Measurements from ENCODE around the gene SIAE.

SIAE gene

DNA sequence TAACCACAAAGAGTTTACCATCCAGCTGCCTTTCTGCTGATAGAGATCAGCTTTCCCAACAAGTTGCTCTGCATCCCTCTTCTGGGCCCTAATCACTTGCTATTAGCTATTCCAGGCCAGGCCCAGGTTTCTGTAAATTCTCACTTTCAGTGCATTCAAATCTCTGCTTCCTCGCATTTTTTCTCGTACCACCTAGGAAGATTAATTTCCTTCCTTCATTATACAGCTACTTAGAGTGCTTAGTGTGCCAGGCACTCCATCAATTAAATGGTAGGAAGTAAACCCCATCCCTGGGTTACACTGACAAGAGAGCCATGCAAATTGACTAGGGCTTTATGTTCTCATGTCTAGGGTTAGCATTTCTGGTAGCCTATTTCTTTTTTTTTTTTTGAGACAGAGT is 9.7 kb downstream of the SIAE start:
- no peak for DNase-seq (ENCODE audit: low read depth in 2 of 2)

DNA sequence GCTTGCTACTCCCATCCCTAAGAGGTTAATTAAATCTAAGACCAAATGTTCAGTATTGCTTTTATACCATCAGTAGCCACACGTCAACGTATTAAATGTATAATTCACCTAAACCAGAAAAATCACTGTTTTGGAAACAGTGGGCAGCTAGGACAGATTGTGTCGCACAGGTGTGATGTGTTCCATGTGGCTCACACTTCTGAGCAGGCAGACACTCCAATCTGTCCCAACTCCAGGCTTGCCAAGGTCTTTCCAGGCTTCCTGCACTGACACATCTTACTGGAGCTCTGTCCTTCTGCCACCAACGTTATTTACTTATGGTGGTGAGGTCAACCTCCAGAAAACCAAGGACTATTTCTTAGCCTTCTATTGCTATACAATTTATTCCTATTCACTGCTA is 11.4 kb downstream of the SIAE start:
- DNase-seq (ENCODE audit: low read depth in 2 of 2): no peak

DNA sequence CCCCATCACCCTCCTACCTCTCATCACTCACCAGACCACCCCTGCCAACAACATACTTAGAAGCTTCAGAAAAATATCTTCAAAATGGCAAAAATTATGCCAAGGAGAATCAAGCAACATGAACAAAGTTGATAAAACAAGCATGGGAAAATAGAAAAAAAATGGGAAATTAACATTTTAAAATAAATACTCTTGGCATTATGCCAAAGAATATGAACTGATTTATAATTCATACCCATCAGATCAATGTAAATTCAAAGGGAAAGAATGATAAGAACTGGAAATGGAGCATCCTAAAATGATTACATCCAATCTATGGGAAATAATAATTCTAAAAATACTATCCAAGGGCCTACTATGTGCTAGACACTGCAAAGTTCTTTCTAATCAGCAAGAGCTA is 12.0 kb downstream of the SIAE start:
- DNase-seq (ENCODE audit: low read depth in 2 of 2): no peak

DNA sequence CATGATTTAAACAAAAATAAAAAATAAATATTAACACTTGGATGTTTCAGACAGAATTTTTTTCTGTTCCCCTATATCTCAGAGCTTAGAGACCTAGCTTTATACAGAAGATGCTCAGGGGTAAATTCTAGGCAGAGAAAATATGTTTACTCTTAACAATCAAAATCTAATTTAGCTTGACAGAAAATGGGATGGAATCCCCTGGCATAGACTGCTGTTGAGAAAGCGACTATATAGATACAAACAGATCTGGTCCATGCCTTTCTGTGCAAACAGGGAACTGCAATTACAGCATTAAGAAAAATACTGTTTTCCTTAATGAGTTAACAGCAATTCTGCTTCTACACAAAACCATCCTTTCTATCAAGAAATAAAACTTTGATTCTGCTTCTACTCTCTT is 14.6 kb downstream of the SIAE start:
- DNase-seq (ENCODE audit: low read depth in 2 of 2): no peak

DNA sequence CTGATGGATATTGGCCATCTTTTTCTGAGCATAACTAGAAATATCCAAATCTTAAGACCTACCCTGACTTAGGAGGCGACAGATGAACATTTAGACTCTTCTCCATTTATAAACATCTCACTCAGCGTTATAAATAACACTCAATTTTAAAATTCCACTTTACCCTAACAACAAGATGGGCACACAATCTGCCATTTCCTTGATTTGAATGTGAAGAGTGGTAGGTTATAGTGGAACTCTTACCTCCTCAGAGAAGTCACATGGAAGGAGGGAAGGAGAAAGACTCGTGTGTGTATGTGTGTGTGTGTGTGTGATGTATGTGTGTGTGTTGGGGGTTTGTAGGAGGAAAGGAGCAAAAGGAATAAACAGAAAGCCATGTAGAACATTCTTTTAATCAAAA is 15.0 kb downstream of the SIAE start:
- DNase-seq (ENCODE audit: low read depth in 2 of 2): no peak

DNA sequence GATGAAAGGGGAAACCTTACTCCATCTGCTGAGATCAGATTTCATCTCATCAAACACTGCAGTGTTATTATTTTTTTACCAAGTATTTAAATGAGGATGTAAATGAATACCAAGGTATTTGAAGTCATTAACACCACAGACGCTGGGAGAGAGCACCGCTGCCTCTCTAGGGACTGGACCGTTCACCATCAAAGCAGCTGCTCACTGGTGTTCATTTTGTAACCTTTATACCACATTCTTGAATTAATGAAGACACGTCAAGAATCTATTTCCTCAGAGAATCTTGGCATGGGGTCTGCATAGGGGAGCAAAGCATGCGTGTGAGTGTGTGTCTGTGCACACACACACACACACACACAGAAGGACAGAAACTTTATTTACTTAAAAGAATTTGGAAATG is 15.6 kb downstream of the SIAE start:
- DNase-seq (ENCODE audit: low read depth in 2 of 2): no peak

DNA sequence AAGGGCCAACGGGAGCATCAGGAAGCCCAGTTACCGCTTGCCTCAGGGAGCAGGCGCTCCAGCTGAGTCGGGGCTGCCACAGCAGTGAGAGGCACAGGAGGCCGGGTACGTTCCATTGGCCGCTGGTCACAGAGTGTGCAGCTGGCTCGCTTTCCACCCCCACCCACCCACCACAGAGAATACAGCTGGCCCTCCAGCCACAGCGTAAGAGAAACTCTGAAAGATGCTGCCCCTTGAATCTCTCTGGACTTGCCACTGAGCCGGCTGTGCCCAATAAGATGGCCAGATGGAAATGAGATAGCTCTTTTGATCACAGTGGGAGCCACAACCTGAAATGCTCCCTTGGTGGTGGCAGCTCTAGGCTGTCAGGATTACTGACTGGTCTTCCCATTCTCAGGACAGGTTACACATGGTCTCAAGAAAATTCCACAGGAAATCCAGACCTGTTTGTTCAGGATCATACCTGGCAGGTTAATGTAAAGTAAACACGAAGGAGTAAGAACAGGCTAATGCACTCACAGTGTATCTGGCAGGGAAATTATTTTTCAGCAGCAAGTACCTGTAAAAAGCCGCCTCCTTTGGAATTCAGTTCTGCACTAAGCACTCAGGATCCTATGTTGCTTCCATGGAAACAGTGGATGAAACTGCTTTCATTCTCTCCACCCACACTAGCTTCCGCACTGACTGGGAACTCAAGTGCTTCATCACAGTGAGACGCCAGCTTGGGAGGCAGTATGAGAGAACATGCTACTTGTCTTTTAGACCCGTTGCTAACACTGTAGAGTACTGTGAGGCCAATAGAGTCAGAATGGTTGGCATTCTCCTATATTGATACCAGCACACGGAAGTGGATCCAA is 16.5 kb downstream of the SIAE start:
- DNase-seq (ENCODE audit: low read depth in 2 of 2): no peak

DNA sequence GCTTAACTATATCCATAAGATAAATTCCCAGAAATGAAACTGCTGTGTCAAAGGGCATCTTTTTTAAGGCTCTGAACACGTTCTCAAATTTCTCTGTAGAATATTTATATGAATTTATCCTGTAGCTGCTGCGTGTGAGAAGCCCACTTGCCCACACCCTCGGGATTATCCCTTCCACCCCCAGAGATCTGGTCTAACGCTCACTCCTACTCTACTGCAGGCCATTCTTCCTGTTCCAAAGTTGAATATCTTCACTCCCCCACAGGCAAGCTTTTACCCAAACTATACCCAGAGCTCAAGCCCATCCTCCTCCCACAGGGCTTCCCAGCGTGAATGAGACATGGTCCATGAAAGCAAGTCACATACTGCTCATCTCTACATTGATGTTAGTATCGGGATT is 24.9 kb downstream of the SIAE start:
- DNase-seq (ENCODE audit: low read depth in 2 of 2): no peak

DNA sequence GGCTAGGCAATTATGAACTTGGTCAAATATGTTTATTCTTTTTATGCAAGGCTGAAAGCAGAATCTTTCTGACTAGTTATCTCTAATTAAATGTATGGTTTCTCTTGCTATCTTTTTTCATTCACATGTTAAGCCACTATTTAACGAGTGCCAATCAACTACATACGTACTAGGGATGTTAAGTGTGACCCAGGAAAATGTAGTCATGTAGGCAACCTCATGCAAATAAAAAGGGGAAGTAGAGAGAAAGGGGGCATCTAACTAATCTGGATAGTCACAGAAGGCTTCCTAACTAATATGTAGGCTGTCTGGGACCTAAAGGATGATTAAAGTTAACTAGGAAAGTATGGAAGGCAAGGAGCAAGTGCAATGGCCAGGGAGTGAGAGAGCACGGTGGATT is 27.4 kb downstream of the SIAE start:
- no peak for DNase-seq (ENCODE audit: low read depth in 2 of 2)

DNA sequence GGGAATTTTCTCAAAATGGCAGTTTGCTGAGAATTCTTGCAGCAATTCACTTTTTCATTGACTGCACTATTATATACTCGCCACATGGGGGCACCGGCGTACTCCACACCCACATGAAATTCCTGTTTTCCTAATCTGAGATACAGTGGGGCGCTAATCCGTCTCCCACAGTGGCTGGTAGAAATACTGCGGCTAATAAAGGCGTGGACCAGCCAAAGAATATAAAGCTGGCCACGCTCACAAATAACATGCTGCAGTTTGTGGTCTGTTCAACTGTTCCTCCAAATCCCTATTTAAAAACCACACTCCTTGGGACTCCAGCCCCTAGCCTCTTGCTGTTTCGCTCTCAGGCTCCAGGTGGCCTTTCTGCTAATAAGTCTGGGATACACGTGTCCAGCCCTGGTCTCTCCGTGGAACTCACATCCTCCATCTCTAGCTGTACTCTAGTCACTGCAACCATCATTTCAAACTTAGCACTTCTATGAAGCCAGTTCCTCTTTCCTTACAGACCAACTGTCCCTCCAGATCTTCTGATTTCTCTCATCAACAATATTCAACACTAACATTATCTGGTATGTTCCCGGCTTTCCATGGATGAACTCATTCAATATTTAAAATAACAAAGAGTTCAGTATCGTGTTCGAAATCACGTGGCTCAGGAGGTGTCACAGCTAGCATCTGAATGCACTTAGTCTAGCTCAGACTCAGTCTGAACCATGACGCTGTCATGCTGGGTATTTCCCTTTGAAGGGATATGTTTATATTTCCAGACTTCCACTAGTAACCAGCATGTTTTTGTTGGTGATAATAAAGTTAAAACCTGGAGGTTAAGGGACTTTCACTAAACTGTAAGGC is 28.9 kb downstream of the SIAE start:
- DNase-seq (ENCODE audit: low read depth in 2 of 2): peak in 1 of 2 donors; percentile 7

DNA sequence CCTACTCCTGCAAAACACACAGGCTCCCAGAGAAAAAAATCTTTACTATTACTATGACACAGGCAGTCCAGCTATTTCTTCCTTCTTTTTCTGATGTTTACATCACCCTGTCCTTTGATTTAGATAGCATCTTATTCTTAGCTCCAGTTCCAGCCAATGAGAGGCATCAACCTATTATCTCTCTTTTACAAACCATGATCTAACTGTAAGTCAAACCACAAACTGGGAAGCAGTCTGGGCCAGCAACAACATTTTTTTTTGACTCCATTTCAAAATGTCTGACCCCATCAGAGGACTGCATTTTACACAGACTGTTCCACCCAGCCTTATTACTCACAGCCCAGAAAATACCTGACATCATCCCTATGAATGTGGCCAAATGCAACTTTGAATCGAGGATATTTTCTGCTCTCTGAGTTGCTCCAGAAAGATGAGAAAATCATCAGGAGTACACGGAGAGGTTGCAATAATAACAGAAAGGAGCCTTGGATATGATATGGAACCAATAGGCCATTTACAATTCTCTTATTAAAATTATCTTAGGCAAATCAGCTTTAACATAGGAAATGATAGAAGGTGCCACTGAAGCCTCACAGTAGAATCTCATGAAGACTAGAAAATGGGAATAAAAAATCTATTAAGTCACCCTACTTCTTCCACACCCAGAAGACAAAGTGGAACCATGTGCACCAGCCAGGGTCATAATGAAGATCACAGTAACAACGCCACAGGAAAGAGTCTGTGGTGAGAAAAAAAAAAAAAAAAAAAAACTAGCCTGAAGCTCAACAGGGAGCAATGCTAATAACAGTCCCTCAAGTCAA is 29.7 kb downstream of the SIAE start:
- DNase-seq (ENCODE audit: low read depth in 2 of 2): no peak

DNA sequence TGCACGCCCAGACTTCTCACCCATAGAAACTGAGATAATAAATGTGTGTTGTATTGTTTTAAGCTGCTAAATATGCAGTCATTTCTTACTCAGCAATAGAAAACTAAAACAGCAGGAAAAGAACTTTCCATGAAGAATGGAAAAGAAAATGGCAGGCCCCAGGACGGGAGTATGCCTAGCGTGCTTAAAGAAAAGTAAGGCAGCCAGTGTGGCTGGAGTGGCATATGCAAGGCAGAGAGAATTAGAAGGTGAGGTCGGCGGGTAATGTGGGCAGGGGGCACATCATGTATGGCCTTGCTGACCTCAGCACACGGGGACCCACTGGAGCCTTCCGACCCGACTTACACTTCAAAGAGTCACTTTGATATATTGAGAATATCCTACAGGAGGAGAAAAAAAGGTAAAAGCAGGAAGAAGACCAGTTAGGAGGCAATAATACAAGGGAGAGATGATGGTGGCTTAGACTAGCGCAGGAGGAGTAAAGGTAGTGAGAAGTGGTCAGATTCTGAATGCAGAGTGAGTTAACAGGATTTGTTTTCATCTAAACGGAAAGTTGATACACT is 30.4 kb downstream of the SIAE start:
- DNase-seq (ENCODE audit: low read depth in 2 of 2): no peak

DNA sequence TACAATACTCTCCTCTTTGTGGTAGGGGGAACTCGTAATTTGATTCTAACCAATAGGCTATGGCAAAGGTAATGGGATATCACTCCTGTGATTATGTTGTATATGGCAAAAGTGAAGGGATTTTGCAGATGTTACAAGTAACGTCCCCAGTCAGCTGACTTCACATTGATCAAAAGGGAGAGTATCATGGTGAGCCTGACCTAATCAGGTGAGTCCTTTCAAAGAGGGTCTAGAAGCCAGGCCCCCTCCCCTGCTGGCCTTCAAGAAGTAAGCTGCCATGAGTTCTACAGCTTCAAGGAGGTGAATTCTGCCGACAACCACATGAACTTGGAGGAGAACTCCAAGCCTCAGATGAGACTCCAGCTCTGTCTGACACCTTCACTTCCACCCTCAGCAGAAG is 30.9 kb downstream of the SIAE start:
- DNase-seq (ENCODE audit: low read depth in 2 of 2): no peak

DNA sequence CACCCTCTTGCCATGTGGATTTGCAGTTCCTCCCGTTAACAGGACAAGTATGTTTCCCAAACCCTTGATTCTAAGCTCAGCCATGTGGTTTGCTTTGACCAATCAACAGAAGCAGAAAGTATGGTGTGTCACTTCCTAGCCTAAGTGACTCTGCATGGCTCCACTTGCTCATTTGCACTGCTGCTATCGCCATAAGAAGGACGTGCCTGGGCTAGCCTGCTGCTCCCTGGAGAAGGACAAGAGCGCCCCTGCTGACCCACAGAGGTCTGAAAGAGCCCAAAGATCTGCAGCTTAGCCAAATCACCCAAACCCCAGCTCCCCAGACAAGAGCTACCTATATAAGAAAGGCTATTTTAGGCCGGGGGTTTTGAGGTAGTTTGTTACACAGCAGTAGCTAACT is 32.9 kb downstream of the SIAE start:
- no peak for DNase-seq (ENCODE audit: low read depth in 2 of 2)

DNA sequence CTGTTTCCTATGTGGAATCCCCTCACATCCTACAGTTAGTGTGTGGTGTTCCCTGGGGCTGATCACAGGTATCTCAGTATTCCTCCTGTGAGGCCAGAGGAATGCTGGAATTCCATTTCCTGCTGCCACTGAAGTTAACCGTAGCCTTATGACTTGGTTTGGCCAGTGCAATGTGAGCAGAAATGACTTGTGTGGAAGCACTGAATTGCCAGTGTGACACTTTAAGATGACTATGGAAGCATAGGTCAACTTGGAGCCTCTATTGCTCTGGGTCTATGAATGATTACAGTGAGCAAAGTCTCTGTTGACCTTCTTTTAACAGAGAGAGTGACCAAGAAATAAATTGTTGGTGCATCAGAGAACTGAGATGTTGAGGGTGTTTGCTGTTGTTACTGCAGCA is 34.4 kb downstream of the SIAE start:
- no peak for DNase-seq (ENCODE audit: low read depth in 2 of 2)

DNA sequence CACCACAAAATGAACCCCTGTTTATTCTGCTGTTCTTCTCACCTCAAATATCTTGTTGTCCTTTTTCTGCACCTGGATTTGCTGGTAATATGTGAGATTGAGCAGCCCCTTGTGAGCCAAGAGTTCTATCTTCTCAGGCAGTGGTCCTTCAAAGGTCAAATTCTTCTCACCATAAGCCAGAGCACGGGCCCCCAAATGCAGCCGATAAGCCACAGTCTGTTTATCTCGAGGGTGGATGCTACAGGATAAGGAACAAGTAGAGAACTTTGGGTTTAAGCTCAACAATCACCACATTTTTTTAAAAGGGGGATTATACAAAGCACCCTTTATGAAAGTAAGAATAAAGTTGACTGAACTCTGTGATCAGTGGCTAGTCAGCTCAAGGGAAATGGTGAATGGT is 35.0 kb downstream of the SIAE start:
- no peak for DNase-seq (ENCODE audit: low read depth in 2 of 2)

DNA sequence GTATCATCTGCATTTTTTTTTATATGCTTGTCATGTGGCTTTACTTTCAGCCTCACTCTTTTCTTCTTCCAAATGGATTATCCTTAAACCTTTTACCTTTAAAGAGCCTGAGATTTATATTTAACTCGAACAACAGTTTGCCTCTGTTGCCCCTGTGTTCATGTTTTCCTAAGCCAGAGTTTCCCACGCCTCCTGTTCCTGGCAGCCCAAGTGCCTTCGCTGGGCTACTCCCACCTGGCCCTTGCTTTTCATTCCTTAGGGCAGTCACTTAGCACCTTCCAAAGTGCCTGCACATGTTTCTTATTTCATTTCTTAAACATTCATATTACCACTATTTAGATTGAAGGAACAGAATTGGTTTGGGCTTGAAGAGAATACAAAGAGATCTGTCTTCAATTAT is 37.6 kb downstream of the SIAE start:
- DNase-seq (ENCODE audit: low read depth in 2 of 2): no peak

DNA sequence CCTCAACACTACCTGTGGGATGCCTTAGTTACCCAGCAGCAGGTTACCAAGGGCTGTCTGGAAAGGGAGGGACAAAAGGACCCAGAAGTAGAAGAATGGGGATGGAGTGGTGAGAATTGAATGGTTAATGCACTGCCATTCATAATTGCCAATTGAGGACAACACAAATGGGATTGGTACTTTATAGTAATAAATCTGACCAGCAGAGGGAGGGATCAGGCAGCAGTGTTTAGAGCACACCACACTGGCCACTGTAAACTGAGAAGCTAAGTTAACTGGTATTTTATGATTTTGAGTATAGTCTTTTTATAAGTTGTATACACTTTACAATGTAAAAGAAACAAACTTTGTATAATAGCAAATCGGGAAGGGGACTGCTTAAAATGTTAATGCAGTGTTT is 40.2 kb downstream of the SIAE start:
- DNase-seq (ENCODE audit: low read depth in 2 of 2): no peak

DNA sequence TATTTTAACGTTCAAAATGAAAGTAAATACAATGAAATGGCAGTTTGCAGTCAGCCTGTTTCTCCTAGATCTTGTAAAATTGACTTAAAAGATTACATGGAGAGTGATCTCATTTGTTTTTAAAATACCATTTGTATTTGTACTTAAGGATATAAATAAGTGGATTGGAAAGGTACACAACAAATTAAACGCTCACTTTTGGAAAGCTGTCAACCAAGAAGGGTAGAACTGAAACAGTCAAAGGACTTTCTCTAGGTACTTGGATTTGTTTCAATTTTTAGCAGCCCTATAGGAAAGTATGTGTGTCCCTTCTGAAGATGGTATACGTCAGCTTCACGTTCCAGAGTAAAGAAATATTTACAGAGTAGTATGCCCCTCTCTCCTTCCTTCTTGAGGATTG is 43.6 kb downstream of the SIAE start:
- DNase-seq (ENCODE audit: low read depth in 2 of 2): no peak

DNA sequence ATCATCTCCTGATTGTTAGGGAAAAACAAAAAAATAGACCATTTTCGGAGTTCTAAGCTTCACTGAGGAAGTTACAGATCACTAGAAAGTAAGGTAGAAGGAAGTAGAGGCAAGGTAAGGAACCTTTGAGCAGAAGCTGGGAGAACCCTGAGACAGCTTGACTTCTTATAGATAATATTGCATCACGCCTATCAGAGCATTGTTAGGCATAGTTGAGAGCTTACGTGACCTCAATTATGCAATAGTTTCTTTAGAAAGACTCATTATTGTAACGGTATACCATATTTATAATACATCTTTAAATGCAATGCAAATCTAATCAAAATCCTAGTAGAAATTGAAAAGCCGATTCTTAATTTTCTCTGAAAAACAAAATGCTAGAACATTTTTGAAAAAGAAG is 46.0 kb downstream of the SIAE start:
- DNase-seq (ENCODE audit: low read depth in 2 of 2): no peak

DNA sequence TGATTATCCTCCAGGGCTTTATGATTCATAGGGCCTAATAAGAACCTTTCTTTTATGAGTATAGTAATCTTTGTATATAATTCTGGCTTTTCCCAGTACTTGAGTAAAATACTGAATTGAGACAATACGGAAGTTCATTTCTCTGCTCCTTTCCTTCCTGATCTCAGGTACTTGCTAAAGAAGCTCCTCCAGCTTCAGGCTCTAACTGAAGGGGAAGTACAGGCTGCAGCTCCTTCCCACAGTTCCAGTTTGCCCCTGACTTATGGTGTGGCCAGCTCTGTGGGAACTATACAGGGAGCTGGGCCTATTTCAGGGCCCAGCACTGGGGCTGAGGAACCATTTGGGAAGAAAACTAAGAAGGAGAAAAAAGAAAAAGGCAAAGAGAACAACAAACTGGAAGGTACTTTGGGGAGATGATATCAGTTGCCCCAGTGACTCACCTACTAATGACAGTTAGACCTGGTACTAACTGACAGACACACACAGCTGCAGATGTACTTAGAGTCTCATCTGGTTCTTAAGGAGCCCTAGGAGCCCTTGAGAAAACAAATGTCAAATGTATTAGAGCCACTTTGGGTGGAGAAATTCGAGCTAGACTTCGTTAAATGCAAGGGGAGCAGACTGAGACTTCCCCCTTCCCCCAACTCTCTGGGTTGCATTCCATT is 47.9 kb downstream of the SIAE start:
- DNase-seq (ENCODE audit: low read depth in 2 of 2): no peak
